H1 (cell line): Measurements from ENCODE around the gene CCL15. TPM values are rescaled to one million over a fixed set of nuclear protein-coding genes. Genes with fewer than 3 reads are reported as not detected.

Source experiments
- CTCF ChIA-PET: fragments of 300-600 bp; sonication (Branson Sonifier 250); formaldehyde crosslinking; loops from one replicate; lab custom pipeline; 2021; ENCODE audit not compliant: partially characterized antibody; lab: Charles Lee
- POLR2A ChIA-PET: fragments of 300-600 bp; sonication (Branson Sonifier 250); formaldehyde crosslinking; loops from one replicate; lab custom pipeline; 2021; ENCODE audit warnings: inconsistent platforms; ENCODE audit not compliant: partially characterized antibody; lab: Charles Lee
- DNase-seq, 2 experiments: peaks; one replicate each; pipeline versions ENCODE4 v3.0.0 to v3.0.0-alpha.2; 2010 to 2022; ENCODE audit warnings: low spot score in 2 of 2, low read depth in 1 of 2, mixed read lengths in 1 of 2
- FAIRE-seq: peaks from 2 replicates; lab custom pipeline; 2011; peaks lifted over from hg19 to GRCh38; lab: Jason Lieb, UNC
- H2AFZ ChIP-seq: 2 replicates; pipeline ENCODE4 v1.8.1; 2012; ENCODE audit warnings: low read length, inconsistent platforms
- H2AK5ac ChIP-seq: 2 replicates; pipeline ENCODE4 v1.6.1; 2013; ENCODE audit warnings: low read depth, low read length
- H2BK120ac ChIP-seq: replicated peaks from 2 replicates; pipeline ENCODE3; 2013; ENCODE audit warnings: low read depth, low read length, inconsistent platforms
- H2BK12ac ChIP-seq: 2 replicates; pipeline ENCODE4 v1.6.1; 2013; ENCODE audit warnings: low read depth, low read length
- H2BK15ac ChIP-seq: 2 replicates; pipeline ENCODE4 v1.6.1; 2013; ENCODE audit warnings: low read length
- H2BK20ac ChIP-seq: 2 replicates; pipeline ENCODE4 v1.6.1; 2013; ENCODE audit warnings: low read length
- H2BK5ac ChIP-seq: 2 replicates; pipeline ENCODE4 v1.6.1; 2013; ENCODE audit warnings: low read depth, low read length
- H3K14ac ChIP-seq: 2 replicates; pipeline ENCODE4 v1.6.1; 2013; ENCODE audit warnings: inconsistent platforms; ENCODE audit not compliant: insufficient read length
- H3K18ac ChIP-seq: 2 replicates; pipeline ENCODE4 v1.6.1; 2013; ENCODE audit warnings: low read length; ENCODE audit errors: extremely low read depth
- H3K23ac ChIP-seq: 2 replicates; pipeline ENCODE4 v1.6.1; 2013; ENCODE audit warnings: inconsistent platforms; ENCODE audit not compliant: insufficient read length
- H3K23me2 ChIP-seq: 2 replicates; pipeline ENCODE4 v1.6.1; 2013; ENCODE audit warnings: low read depth, low read length
- H3K27ac ChIP-seq: 2 replicates; pipeline ENCODE4 v1.6.1; 2011; ENCODE audit warnings: low read depth, low read length, inconsistent platforms
- H3K27me3 ChIP-seq, 4 experiments: replicated peaks in 1 of 4; 1 replicate in 1 of 4; 2 replicates in 3 of 4; pipeline versions ENCODE4 v1.6.1 to v1.8.1; 2011 to 2013; ENCODE audit warnings: low read length in 3 of 4, mild to moderate bottlenecking in 3 of 4, inconsistent platforms in 2 of 4, mixed read lengths in 2 of 4, moderate library complexity in 1 of 4; ENCODE audit not compliant: control insufficient read depth in 3 of 4, insufficient read depth in 3 of 4; ENCODE audit errors: extremely low read depth in 1 of 4
- H3K36me3 ChIP-seq, 4 experiments: 2 replicates each; pipeline versions ENCODE4 v1.6.1 to v1.8.1; 2011 to 2013; ENCODE audit warnings: mild to moderate bottlenecking in 4 of 4, low read length in 3 of 4, moderate library complexity in 2 of 4, control low read depth in 1 of 4, inconsistent platforms in 1 of 4; ENCODE audit not compliant: insufficient read depth in 4 of 4, control insufficient read depth in 2 of 4
- H3K4ac ChIP-seq: replicated peaks from 2 replicates; pipeline ENCODE3; 2013; ENCODE audit warnings: low read length, low read depth, mixed read lengths, inconsistent platforms; ENCODE audit not compliant: insufficient read length
- H3K4me1 ChIP-seq, 4 experiments: replicated peaks in 1 of 4; 1 replicate in 1 of 4; 2 replicates in 3 of 4; pipeline versions ENCODE4 v1.6.1 to v1.8.1; 2011 to 2013; ENCODE audit warnings: low read length in 3 of 4, inconsistent platforms in 2 of 4, mixed read lengths in 1 of 4; ENCODE audit not compliant: insufficient read depth in 4 of 4, control insufficient read depth in 3 of 4
- H3K4me2 ChIP-seq, 2 experiments: 2 replicates each; pipeline versions ENCODE4 v1.6.1 to v1.8.1; 2011 to 2013; ENCODE audit warnings: low read depth in 2 of 2, low read length in 2 of 2, control low read depth in 1 of 2, inconsistent platforms in 1 of 2, mild to moderate bottlenecking in 1 of 2; ENCODE audit not compliant: insufficient read depth in 1 of 2
- H3K4me3 ChIP-seq, 4 experiments: fragments of 200-600, 300-600 bp in 1 of 4; sonication (generic), shearing (Covaris generic), sonication (Bioruptor Twin) in 1 of 4; 2 replicates each; pipeline versions ENCODE4 v1.5.1 to v1.8.1; 2011 to 2016; ENCODE audit warnings: low read length in 4 of 4, low read depth in 3 of 4, control low read depth in 2 of 4, inconsistent platforms in 2 of 4, mild to moderate bottlenecking in 2 of 4, mixed read lengths in 1 of 4, moderate library complexity in 1 of 4; ENCODE audit not compliant: insufficient read depth in 2 of 4; ENCODE audit errors: extremely low read depth in 1 of 4
- H3K56ac ChIP-seq: replicated peaks from 2 replicates; pipeline ENCODE3; 2013; ENCODE audit warnings: low read depth, mild to moderate bottlenecking, mixed read lengths, low read length, inconsistent platforms; ENCODE audit not compliant: insufficient read length
- H3K79me1 ChIP-seq: 2 replicates; pipeline ENCODE4 v1.6.1; 2013; ENCODE audit warnings: low read depth, low read length, control low read depth
- H3K79me2 ChIP-seq, 2 experiments: 2 replicates each; pipeline versions ENCODE4 v1.6.1 to v1.8.1; 2012 to 2013; ENCODE audit warnings: low read length in 2 of 2, mild to moderate bottlenecking in 2 of 2, inconsistent platforms in 1 of 2; ENCODE audit not compliant: insufficient read depth in 2 of 2, control insufficient read depth in 1 of 2
- H3K9ac ChIP-seq, 4 experiments: replicated peaks in 1 of 4; 1 replicate in 1 of 4; 2 replicates in 3 of 4; pipeline versions ENCODE4 v1.6.1 to v1.8.1; 2011 to 2013; ENCODE audit warnings: low read depth in 3 of 4, low read length in 3 of 4, control low read depth in 2 of 4, mild to moderate bottlenecking in 2 of 4, moderate library complexity in 2 of 4, inconsistent platforms in 1 of 4; ENCODE audit errors: extremely low read depth in 1 of 4
- H3K9me3 ChIP-seq, 2 experiments: 2 replicates each; pipeline versions ENCODE4 v1.6.1 to v1.8.1; 2012 to 2013; ENCODE audit warnings: mild to moderate bottlenecking in 2 of 2, moderate library complexity in 2 of 2, control low read depth in 1 of 2, inconsistent platforms in 1 of 2, low read depth in 1 of 2, low read length in 1 of 2, mixed read lengths in 1 of 2; ENCODE audit not compliant: insufficient read depth in 2 of 2
- H4K20me1 ChIP-seq, 2 experiments: replicated peaks in 1 of 2; 2 replicates each; pipeline versions ENCODE3 to v1.8.1; 2011 to 2013; ENCODE audit warnings: inconsistent platforms in 2 of 2, low read length in 2 of 2, mild to moderate bottlenecking in 1 of 2; ENCODE audit not compliant: insufficient read depth in 2 of 2, control insufficient read depth in 1 of 2
- H4K5ac ChIP-seq: 2 replicates; pipeline ENCODE4 v1.6.1; 2013; ENCODE audit warnings: low read length, low read depth, mixed read lengths, inconsistent platforms; ENCODE audit not compliant: insufficient read length
- H4K8ac ChIP-seq: 2 replicates; pipeline ENCODE4 v1.8.0; 2013; ENCODE audit warnings: mild to moderate bottlenecking, moderate library complexity, low read length, inconsistent platforms; ENCODE audit not compliant: insufficient read depth; ENCODE audit errors: extremely low read depth
- H4K91ac ChIP-seq: replicated peaks from 2 replicates; pipeline ENCODE3; 2013; ENCODE audit warnings: low read length, mixed read lengths, inconsistent platforms; ENCODE audit not compliant: insufficient read length
- NANOG ChIP-seq: IDR thresholded peaks from 2 replicates; pipeline ENCODE4 v1.6.1; 2011; ENCODE audit warnings: low read length, low read depth, mild to moderate bottlenecking, inconsistent platforms; ENCODE audit not compliant: insufficient read depth, poor library complexity, severe bottlenecking
- SAP30 ChIP-seq: fragments of 300-600 bp; sonication (generic); IDR thresholded peaks from 2 replicates; pipeline ENCODE4 v1.7.1; 2012; ENCODE audit warnings: low read length, moderate library complexity, mild to moderate bottlenecking, inconsistent platforms; ENCODE audit not compliant: insufficient read depth, insufficient replicate concordance
- SP2 ChIP-seq: IDR thresholded peaks from 2 replicates; pipeline ENCODE4 v1.6.1; 2012; ENCODE audit warnings: mild to moderate bottlenecking, low read length, inconsistent platforms
- WGBS, 2 experiments: shearing (Covaris generic) in 1 of 2; methylation state at CpG; one replicate each; pipeline versions ENCODE4 v1.1.6 to v1.1.7; 2013 to 2015; ENCODE audit warnings: low lambda C conversion rate in 2 of 2, mixed read lengths in 2 of 2, inconsistent platforms in 1 of 2, low coverage in 1 of 2, missing lambda C conversion rate in 1 of 2; ENCODE audit not compliant: insufficient replicate concordance in 2 of 2, insufficient coverage in 1 of 2, insufficient read length in 1 of 2; ENCODE audit errors: extremely low coverage in 1 of 2, missing lambda C conversion rate in 1 of 2; 5-methylcytosine and 5-hydroxymethylcytosine counted together
- polyA plus RNA-seq, 7 experiments: library from polyadenylated mRNA; depleted of rRNA in 3 of 7; stranded (reverse) in 5 of 7; unstranded in 2 of 7; fragments of >200 nt in 5 of 7; fragments of 200-250 nt in 2 of 7; gene quantifications; 1 replicate in 5 of 7; 2 replicates in 1 of 7; 4 replicates in 1 of 7; pipeline versions ENCODE4 v1.2.1 to v1.2.3, GENCODE V29; 2011 to 2013; ENCODE audit warnings: missing spikeins in 2 of 7, mixed read lengths in 2 of 7
- total RNA-seq: library from RNA; stranded (reverse); fragmentation: NEBNext Ultra II Directional; extraction: Animal tissue kit (Norgen Biotek cat#: 25700); gene quantifications from 2 replicates; pipeline ENCODE4 v1.2.1, GENCODE V29; 2021
- TF ChIP-seq, protein P1 (sequence below): IDR thresholded peaks from 2 replicates; pipeline ENCODE4 v1.6.1; 2011; ENCODE audit warnings: low read length, improper control_type of control experiment

CCL15 gene
- total and polyA plus RNA-seq, 2 of the 8 experiments (the other 6 are each of a cell fraction or from before 2014, with no cell fraction given), result not detected

DNA sequence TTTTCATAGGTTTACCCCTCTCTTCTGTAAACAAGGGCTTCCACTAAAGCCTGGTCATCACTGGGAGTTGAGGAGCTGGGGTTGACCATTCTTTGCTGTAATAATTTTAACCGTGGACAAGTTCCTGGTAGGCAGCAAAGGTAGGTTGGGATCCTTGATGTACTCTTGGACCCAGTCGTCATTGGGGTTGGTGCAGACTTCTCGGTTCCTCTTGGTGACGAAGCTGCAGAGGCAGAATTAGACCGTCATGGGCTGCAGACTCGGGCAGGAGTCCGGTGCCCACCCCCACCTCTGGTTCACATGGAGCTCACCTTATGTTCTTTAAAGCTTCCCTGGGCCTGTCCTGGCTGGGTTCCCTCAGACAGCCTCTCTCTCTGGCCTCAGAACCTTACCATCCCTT is 23.8 kb downstream of the CCL15 start:
- H3K79me2 ChIP-seq, result no peaks in the 10 kb centered on the region
- H3K4ac ChIP-seq, result no peak overlapping the region
- DNase-seq (no peak), FAIRE-seq (no peak)
- H3K4me1 ChIP-seq, result no peaks in the 10 kb centered on the region
- 93% methylated on average over 7 of the region's 7 CpGs; no CpG with 5 or more reads in 1 of the 2 experiments for WGBS, 2 experiments
- H3K79me1 ChIP-seq, result no peaks in the 10 kb centered on the region
- H2AFZ ChIP-seq, result no peak overlapping the region
- POLR2A ChIA-PET, result no interaction called here
- H3K36me3 ChIP-seq, result no peaks in the 10 kb centered on the region
- CTCF ChIA-PET, result interaction anchor here (1.1 to 7.2 kb wide), 5 partner anchors 8 to 172 kb away, joined by 3 to 33 read pairs (median 8); no protein-coding TSS in a partner anchor
- no peak overlapping the region for H2BK12ac ChIP-seq
- no peak overlapping the region for H3K18ac ChIP-seq
- H2BK20ac ChIP-seq, result no peak overlapping the region
- no peak overlapping the region for H3K23ac ChIP-seq
- H3K56ac ChIP-seq, result no peak overlapping the region
- H3K23me2 ChIP-seq, result no peaks in the 10 kb centered on the region
- H3K4me2 ChIP-seq, result no peak overlapping the region
- no peaks in the 10 kb centered on the region for H3K27me3 ChIP-seq
- H4K5ac ChIP-seq, result no peak overlapping the region
- H4K20me1 ChIP-seq, result no peaks in the 10 kb centered on the region
- H4K91ac ChIP-seq, result no peak overlapping the region
- no peak overlapping the region for H3K9ac ChIP-seq
- H2BK5ac ChIP-seq, result no peak overlapping the region
- no peak overlapping the region for H3K27ac ChIP-seq
- H2BK15ac ChIP-seq, result no peak overlapping the region
- no peak overlapping the region for H3K14ac ChIP-seq
- H4K8ac ChIP-seq, result no peak overlapping the region
- H2BK120ac ChIP-seq, result no peak overlapping the region
- H3K9me3 ChIP-seq, result no peaks in the 10 kb centered on the region
- no peak overlapping the region for H3K4me3 ChIP-seq
- H2AK5ac ChIP-seq, result no peak overlapping the region
- TF ChIP-seq NANOG (no peak), SAP30 (no peak), SP2 (no peak)
- TF ChIP-seq, protein P1, sequence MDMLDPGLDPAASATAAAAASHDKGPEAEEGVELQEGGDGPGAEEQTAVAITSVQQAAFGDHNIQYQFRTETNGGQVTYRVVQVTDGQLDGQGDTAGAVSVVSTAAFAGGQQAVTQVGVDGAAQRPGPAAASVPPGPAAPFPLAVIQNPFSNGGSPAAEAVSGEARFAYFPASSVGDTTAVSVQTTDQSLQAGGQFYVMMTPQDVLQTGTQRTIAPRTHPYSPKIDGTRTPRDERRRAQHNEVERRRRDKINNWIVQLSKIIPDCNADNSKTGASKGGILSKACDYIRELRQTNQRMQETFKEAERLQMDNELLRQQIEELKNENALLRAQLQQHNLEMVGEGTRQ, result no peak
